Glomerular endothelial cell (primary cell): Measurements from ENCODE around the gene TRAPPC8. TPM values are rescaled to one million over a fixed set of nuclear protein-coding genes. Genes with fewer than 3 reads are reported as not detected.
"Not testable (repeated sequence)": the region's sequence is repeated elsewhere in the genome, so short reads cannot be mapped to it uniquely, and the experiment has no call there.

Experiments used
- DNase-seq: peaks from one replicate; pipeline ENCODE4 v3.0.0-alpha.2; 2011; ENCODE audit warnings: low read depth, low spot score; ENCODE audit errors: extremely low read depth
- total RNA-seq: library from RNA; depleted of rRNA; stranded (reverse); fragments of >200 nt; gene quantifications from 2 replicates; pipeline ENCODE4 v1.2.3, GENCODE V29; 2015

The TRAPPC8 gene
- total RNA-seq, 1 donor from 2014 or later = 29.9 TPM

- no peak for DNase-seq
These were observed 65.0 kb downstream of the TRAPPC8 start for GRCh38 chr18:31877900-31878299.

- DNase-seq = no peak
These were observed 66.2 kb downstream of the TRAPPC8 start for GRCh38 chr18:31876707-31877106.

GRCh38 chr18:31875301-31875700 is 67.6 kb downstream of the TRAPPC8 start:
- no peak for DNase-seq

- DNase-seq = no peak
These were observed 79.8 kb downstream of the TRAPPC8 start for GRCh38 chr18:31863103-31863502.

GRCh38 chr18:31860488-31860887 is 82.4 kb downstream of the TRAPPC8 start:
- no peak for DNase-seq

- peak; percentile 10 for DNase-seq
These were observed 85.3 kb downstream of the TRAPPC8 start for GRCh38 chr18:31857526-31858106.

- DNase-seq = no peak
These were observed 92.1 kb downstream of the TRAPPC8 start for GRCh38 chr18:31850844-31851243.

- no peak for DNase-seq
These were observed 102.4 kb downstream of the TRAPPC8 start for GRCh38 chr18:31840499-31840898.

- DNase-seq = no peak
These were observed 105.0 kb downstream of the TRAPPC8 start for GRCh38 chr18:31837879-31838278.

GRCh38 chr18:31835528-31836133 is 107.3 kb downstream of the TRAPPC8 start:
- no peak for DNase-seq

- DNase-seq = no peak
These were observed 111.0 kb downstream of the TRAPPC8 start for GRCh38 chr18:31831903-31832302.

- no peak for DNase-seq
These were observed 112.2 kb downstream of the TRAPPC8 start for GRCh38 chr18:31830686-31831085.

GRCh38 chr18:31828613-31829012 is 114.3 kb downstream of the TRAPPC8 start:
- DNase-seq = no peak

GRCh38 chr18:31826673-31827325 is 116.1 kb downstream of the TRAPPC8 start:
- not testable (repeated sequence) for DNase-seq

GRCh38 chr18:31825772-31826171 is 117.2 kb downstream of the TRAPPC8 start:
- DNase-seq = no peak

GRCh38 chr18:31821545-31822171 is 121.3 kb downstream of the TRAPPC8 start:
- DNase-seq = no peak

- DNase-seq = no peak
These were observed 123.1 kb downstream of the TRAPPC8 start for GRCh38 chr18:31819925-31820229.

GRCh38 chr18:31819106-31819924 is 123.6 kb downstream of the TRAPPC8 start:
- DNase-seq = peak; percentile 10

GRCh38 chr18:31814132-31814531 is 128.8 kb downstream of the TRAPPC8 start:
- no peak for DNase-seq

GRCh38 chr18:31810336-31811130 is 132.4 kb downstream of the TRAPPC8 start:
- DNase-seq = not testable (repeated sequence)
